ENCODE measurements around the gene PDZRN3.

DNA sequence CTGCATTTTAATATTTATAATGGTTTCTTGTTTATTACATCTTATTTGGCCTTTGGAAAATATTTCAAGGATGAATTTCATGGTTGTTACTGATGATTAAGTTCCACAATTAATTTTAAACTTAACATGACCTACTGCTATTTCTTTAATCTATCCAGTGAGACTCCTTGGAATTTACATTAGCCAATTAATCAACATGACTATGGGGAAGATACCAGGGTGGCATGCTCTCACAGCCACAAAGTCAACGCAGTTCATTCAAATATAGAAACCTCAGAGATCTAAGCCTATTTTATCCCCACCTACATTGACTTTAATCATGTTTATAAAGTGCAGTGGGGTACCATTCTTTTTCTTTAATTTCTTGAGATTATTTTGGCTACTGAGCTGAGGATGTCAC is 43.6 kb upstream of the PDZRN3 start:
- no peak for TF ChIP-seq POLR2A (IDR thresholded peaks at IDR 0.05; ENCODE audit: low read depth, low read length)
- TF ChIP-seq, protein P1, sequence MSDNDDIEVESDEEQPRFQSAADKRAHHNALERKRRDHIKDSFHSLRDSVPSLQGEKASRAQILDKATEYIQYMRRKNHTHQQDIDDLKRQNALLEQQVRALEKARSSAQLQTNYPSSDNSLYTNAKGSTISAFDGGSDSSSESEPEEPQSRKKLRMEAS (IDR thresholded peaks at IDR 0.05; ENCODE audit: insufficient read depth, insufficient read length), result no peak
- TF ChIP-seq, protein P2, sequence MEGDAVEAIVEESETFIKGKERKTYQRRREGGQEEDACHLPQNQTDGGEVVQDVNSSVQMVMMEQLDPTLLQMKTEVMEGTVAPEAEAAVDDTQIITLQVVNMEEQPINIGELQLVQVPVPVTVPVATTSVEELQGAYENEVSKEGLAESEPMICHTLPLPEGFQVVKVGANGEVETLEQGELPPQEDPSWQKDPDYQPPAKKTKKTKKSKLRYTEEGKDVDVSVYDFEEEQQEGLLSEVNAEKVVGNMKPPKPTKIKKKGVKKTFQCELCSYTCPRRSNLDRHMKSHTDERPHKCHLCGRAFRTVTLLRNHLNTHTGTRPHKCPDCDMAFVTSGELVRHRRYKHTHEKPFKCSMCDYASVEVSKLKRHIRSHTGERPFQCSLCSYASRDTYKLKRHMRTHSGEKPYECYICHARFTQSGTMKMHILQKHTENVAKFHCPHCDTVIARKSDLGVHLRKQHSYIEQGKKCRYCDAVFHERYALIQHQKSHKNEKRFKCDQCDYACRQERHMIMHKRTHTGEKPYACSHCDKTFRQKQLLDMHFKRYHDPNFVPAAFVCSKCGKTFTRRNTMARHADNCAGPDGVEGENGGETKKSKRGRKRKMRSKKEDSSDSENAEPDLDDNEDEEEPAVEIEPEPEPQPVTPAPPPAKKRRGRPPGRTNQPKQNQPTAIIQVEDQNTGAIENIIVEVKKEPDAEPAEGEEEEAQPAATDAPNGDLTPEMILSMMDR (IDR thresholded peaks at IDR 0.05; ENCODE audit: extremely low read depth in 1 of 2, insufficient read depth in 1 of 2, low read depth in 1 of 2, low read length in 2 of 2), result no peak
- no peak for TF ChIP-seq EZH2 (IDR thresholded peaks at IDR 0.05; ENCODE audit: borderline replicate concordance, low read depth, low read length, severe bottlenecking)
- no peak for TF ChIP-seq POLR2AphosphoS5 (IDR thresholded peaks at IDR 0.05; ENCODE audit: insufficient read depth, low read depth, low read length)
- TF ChIP-seq GATA2 (IDR thresholded peaks at IDR 0.05; ENCODE audit: insufficient read depth, insufficient read length, low read depth, low read length), result no peak
- TF ChIP-seq MYC (IDR thresholded peaks at IDR 0.05; ENCODE audit: low read depth, low read length), result no peak
